HG03280 (cell line): ENCODE results near the gene GBX1.
A peak's percentile ranks its signal among the peaks of the same experiment; 100 is the strongest.

Experiments
- ATAC-seq: cut with Tn5 transposase; IDR thresholded peaks from one replicate; pipeline ENCODE4 v1.9.1; 2021; ENCODE audit warnings: mild to moderate bottlenecking, moderate library complexity; ENCODE audit not compliant: unreplicated experiment

GBX1 gene

DNA sequence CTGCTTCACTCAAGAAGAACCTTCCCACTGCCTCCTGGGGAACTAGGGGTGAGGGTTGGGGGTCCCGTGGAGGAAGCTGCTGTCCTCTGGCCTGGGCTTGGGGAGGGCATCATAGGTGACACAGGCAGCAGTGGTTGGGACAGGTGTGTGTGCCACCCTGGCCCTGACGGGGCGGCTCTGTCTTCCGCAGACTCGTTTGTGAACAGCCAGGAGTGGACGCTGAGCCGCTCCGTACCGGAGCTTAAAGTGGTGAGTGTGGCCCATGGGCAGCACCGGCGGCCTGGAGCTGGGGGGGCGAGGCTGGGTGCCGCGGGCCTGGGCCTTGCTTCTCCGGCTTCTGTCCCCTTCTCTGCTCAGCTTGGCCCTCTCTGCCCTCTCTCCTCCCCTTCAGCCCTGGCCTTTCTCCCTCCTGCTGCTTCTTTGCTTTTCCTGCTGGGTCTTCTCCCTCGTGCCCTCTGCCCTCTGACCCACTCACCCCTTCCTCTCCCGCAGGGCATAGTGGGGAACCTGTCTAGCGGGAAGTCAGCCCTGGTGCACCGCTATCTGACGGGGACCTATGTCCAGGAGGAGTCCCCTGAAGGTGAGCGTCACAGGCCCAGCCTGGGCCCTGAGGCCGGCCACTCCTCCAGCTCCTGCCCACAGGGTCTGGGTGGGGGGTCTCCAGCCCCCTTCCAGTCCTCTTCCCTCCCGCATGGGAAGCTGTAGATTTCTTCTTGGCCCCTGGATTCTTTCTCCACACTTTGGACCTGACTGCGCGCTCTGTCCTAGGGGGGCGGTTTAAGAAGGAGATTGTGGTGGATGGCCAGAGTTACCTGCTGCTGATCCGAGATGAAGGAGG, 50.7 kb downstream of the GBX1 start:
- ATAC-seq, result no peak

DNA sequence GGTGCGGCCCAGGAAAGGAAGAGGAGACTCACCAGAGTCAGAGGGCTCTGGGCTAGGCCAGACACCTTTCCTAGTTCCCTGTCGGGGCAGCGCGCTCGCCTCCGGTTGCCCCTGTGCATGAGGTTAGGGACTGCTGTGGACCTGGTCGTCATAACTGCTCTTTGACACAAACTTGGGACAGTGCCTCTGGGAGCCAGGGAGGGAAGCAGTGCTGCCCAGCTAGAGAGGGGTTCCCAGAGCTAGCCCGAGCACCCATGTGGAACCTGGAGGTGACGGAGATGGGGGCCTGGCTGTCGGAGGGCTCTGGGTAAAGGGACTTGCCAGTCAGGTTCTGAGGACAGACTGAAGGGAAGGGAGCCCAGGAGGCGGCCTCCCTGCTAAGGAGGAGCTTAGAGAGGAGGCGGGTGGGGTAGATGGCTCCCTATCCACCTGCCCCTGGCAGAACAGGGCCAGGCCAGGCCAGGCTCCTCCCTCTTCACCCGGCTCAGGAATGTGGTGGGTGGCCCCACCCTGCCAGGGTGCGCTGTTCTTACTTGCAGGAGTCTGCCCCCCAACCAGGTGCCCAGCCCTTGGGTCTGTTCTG, 51.6 kb downstream of the GBX1 start:
- ATAC-seq, result no peak

DNA sequence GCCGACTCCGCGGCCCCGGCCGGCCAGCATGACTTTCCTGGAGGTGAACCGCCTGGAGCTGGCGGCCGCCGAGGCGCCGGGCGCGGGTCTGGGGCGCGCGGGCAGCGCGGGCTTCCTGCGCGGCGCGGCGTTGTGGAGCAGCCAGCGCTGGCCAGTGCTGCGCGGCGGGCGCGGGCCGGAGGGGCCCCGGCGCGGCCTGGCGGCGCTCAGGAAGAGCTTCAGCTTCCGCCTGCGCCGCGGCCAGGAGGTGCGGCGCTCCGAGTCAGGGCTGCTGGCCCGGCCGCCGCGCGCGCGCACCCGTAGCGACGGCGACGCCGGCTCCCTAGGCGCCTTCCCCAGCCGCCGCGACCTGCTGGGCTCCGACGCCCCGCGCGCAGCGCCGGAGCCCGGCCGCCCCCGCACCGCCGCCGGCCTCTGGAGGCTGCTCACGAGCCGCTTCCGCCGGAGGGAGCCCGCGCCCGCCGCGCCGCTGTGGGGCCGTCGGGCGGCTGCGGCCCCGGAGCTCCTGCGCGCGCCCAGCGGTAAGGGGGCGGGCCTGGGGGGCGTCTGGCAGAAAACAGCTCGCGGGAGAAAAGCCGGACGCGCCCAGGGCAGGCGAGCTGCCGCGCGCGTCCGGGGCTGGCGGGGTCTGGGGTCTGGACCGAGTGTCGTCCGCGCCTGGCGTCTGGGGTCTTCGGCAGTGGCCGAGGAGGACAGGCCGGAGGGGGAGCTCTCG, 52.2 kb downstream of the GBX1 start:
- ATAC-seq, result no peak

DNA sequence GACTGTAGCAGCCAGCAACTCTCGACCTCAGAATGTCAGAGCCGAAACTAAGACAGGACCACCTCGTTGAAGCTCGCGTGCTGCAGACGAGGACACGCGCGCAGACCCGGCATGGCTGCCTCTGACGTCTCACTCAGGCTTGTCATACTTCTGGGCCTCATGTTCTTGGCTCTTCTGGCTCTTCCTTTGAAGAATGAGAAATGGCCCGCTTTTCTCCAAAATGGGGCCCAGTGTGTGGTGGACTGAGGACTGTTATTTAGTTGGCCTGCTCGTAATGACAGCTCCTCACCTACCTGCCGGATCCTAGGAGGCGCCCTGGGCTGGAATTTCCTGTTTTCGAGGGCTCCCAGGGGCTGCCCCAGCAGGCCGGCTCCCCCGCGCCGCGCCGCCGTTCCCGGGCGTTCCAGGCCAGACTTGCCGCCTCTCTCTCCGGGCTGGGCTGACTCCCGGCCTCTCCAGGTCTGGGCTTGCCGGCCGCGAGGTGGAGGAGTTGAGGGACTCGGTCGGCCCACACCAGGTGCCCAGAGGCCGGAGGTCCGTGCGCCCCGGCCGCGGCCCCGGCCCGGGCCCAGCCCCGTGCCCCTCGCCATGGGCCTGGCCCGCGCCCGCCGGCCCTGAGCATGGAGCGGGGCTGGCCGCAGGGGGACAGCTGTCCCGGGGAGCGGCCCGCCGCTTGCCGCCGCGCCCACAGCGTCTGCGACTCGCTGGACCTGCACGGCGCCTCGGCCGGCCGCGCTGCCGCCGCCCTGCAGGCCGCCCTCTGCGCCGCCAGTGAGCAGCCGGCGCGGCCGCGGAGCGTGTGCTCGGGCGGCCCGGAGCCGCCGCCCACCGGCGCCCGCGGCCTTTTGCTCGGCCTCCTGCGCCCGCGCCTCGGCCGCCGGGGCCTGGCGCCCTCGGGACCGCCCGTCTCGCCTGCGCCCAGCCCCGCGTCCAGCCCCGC, 53.1 kb downstream of the GBX1 start:
- no peak for ATAC-seq

DNA sequence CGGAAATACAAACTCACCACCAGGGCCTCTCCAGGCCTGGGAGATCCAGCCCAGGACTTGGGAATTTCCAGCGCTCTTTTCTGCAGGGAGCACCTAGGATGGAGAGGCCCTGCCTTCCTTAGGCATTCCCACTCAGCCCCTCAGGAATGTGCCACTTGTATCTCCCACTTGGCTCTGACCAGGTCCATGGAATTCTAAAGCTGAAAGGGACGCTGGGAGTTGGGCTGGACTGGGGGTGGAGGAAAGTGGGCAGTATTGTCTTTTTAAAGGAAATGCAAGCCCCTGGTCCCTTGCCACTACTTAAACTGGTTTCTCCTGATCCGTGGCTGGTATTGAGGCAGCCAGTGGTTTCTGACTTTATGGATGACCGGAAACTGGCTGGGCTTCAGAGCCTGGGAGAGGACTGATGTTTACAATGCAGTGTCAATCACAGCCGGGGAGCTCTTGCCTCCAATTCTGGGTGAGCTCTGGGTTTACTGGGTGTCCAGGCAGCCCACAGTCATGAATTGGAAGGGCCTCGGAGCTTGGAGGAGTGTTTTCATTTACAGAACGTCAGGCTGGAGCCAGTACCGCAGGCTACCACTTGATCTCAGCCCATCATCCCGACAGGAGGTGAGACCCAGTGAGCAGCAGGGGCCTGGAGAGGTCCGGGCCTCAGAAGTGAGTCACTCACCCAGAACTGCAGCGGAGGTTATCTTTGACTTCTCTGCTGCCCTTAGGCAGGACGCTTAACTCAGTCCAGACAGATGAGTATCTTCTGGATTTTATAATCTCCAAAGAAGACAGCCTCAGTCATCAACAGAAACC, 53.9 kb downstream of the GBX1 start:
- ATAC-seq, result no peak

DNA sequence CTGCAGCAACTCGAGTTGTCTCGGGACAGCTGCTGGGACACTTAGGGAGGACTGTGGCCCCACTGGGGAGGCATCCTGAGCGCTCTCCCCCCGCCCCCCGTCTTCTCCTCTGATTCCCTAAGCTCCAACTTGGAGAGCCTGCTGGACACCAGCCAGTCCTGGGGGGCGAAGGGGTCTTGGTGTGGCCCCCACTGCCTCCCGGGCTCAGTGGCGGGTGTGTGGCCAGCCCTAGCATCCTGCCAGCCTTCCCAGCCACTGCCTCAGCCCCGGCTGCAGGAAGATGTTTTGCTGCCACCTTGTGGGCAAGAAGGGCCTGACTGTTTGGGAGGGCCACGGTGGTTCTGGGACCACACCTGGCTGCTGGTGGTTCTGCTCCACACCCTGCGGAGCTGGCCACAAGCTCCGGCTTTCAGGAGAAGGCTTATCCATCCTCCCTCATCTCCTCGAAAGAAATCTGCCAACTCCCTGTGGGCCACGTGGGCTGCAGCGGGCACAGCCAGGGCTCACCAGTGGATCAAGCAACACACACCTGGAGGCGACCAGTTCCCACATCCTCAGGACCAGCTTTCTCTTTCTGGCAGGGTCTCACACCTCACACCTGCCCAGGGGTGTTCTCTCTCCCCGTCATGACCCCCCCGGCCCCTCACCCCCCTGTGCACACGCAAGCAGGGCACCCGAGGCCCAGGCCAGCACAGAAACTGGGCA, 56.4 kb downstream of the GBX1 start:
- ATAC-seq, result peak; percentile 75

DNA sequence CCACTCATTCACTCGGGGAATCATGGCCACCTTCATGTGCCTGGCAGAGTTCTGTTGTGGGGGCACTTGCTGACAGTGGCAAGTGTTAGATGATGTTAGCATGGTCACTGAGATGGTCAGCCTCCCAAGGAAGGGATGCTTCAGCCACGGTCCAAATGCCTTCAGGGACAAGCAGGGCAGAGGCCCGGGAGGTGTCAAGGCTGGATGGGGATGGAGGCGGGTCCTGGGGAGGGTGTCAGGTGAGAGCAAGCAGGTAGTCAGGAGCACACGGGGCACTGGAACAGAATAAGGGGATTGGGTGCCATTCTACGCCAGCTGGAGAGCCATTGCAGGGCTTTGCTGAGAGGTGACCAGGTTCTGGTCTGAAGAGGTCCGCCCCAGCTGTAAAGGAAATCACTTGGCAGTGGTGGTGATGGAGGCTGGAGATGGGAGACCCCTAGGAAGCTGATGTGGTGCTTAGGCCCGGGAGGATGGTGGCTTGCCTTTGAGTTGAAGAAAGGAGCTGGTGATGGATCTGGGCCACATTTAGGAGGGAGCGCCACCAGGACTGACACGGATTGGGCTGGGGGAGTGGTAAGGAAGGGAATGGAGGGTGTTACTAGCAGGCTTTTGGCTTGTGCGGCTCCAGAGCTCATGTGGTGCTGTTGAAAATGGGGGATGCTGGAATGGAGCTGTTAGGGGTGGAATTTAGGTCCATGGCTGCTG, 57.1 kb downstream of the GBX1 start:
- no peak for ATAC-seq

DNA sequence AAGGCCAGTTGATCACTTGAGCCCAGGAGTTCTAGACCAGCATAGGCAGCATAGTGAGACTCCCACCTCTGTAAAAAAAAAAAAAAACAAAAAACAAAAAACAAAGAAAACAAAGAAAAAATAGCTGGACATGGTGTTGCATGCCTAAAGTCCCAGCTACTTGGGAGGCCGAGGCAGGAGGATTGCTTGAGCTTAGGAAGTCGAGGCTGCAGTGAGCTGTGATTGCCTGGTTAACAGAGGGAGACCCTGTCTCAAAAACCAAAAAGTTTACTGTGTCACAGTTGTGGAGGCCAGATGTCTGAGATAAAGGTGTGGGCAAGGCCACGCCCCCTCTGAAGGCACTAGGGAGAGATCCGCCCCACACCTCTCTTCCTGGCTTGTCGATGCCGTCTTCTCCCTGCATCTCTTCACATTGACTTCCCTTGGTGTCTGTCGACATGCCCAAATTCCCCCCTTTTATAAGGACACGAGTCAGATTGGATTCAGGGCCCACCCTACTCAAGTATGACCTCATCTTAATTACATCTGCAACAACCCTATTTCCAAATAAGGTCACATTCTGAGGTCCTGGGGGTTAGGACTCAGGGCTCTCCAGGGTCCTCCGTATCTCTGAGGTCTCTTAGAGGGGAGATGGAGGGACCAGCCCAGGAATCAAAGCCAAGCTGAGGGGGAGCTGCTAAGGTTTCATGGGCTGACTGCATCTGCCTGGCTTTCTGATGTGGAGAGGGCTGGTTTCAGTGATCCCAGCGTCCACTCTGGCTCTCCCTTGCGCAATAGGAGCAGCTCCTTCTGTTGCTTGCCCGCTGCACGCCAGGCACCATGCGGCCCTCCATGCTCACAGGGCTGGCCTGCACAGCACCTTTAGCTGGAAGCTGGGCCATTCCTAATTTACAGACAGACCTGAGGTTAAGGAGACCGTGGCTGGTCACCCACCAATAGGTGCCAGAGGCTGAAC, 58.1 kb downstream of the GBX1 start:
- ATAC-seq, result no peak

DNA sequence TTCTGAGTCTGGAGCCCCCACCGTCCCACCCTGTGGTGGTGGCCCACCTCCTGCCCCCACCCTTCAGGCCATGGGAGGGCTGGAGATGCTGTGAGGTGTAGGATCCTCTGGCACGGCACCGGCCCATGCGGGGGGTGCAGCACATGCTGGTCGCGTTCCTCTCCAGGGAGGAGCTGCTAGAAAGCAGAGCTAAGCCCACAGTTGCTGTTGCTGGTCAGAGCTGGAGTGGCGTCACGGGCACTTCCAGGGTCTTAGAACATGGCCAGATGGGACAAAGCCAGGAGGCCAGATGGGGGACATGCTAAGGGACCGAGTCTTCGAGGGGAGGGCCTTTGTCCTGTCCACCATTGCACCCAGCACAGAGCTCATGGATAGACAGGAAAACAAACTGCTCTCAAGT, 59.6 kb downstream of the GBX1 start:
- ATAC-seq, result no peak

DNA sequence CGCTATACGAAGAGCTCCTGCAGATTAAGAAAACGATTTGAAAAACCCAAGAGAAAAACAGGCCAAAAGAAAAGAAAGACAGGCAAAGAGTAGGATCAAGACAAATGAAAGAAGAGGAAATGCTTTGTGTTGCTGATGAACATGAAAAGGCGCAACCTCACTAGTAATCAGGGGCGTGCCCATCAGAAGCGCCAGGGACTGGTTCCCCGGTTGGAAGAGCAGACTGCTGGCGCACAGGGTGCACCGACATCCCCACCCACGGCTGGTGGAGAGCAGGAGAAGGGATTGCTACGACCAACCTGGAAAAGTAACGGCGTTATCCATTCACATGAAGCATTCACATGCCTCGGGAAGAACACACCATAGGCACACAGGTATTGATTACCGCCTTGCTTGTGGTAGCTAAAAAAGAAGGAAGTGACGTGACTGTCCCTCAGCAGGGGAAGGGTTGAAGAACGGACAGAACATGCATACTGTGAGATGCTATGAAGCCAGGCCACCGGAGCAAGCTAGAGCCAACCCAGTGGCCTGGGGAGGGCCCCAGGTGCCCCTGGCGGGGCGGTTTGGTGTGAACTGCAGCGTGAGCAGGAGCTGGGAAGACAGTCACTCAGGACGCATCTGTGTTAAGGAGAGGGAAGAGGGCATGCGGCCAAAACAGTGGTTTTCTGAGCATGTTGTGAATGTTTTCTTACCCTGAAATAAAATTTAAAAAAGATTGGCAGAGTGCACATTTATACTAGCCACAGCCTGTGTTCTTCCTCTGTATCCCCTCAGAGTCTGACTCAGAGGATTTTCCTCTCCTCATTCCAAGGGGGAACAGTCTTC, 62.9 kb downstream of the GBX1 start:
- ATAC-seq, result no peak

DNA sequence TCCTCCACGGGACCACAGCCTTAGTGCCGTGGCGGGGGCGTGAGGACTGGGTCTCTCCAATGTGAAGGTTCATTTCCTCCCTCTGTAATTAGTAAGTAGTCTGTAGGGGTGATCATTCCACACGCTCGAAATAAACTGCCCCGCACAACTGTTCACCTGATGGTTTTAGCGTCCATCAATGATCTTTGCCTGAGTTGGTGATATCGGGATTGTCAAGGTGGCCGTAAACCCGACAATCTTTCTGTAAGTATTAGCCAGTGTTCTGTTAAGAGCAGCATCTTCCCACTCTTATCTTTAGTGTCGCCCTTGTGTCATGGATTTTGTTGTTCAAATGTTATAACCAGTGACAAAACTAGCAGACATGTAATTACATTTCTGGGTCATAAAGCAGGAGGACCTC, 63.5 kb downstream of the GBX1 start:
- ATAC-seq, result no peak

DNA sequence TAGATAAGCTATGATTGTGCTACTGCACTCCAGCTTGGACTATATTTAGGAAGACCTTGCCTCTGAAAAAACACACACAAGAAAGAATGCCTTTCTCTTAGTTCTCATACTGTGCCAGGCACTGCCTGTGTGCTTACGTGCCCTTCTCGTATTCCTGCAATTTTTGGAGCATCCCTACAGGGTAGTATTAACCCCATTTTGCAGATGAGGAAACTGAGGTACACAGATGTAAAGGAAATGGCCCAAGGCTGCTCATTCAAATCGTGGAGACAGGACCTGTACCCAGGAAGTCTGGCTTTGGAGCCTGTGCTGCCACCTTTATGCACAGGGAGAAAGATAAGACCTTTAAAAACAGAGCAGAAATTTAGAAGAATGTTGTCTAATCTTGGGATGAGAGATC, 64.5 kb downstream of the GBX1 start:
- ATAC-seq, result no peak

DNA sequence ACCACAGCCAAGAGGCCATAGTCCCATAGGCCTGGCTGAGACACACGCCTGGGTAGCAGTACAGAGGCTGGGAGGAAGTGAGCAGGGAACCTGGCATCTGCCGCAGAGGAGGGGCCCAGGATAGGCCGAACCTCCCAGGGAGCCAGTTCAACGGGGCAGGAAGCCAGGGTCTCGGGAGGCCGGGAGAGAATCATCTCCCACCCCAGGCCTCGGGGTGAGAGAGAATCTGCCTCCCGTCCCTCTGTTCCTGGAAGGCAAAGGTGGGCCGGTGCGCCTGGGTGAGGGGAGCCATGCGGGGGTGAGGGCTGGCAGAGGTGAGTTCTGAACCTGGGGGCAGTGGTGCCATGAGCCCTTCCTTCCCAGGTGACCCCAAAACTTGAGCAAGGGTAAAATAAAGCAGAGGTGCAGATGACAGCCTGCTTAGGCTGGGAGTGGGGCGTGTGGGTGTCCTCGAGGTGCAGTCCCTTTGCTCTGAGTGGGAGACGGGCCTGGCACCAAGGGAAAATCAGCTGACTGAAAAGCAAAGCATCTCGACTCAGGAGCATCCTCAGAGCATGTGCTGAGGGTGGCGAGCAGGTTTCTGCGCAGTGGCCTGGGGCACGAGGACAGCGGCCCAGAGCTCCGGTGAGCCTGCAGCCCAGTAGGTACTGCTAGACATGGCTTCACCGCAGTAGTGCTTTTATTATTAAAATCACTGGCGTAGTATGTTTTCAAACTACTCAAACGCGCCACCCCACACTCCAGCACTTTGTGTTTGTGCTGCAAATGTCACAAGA, 65.7 kb downstream of the GBX1 start:
- no peak for ATAC-seq

DNA sequence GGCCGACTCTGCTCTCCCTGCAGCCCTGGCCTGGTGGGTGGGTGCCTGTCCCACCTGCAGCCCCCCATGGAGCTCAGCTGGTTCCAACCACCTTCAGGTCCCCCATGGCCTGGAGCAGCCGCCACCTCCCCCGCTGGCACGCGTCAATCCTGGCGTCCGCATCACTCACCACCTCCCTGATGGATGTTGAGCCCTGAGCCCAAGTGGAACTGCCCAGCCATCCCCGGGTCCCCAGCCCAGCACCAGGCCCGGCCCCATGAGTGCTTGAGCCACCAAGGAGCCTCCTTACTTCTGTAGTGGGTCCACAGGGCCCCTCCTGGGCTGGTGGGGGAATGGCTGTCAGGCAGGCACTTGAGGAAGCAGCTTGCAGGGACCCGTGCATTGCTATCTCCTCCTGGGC, 66.6 kb downstream of the GBX1 start:
- no peak for ATAC-seq

DNA sequence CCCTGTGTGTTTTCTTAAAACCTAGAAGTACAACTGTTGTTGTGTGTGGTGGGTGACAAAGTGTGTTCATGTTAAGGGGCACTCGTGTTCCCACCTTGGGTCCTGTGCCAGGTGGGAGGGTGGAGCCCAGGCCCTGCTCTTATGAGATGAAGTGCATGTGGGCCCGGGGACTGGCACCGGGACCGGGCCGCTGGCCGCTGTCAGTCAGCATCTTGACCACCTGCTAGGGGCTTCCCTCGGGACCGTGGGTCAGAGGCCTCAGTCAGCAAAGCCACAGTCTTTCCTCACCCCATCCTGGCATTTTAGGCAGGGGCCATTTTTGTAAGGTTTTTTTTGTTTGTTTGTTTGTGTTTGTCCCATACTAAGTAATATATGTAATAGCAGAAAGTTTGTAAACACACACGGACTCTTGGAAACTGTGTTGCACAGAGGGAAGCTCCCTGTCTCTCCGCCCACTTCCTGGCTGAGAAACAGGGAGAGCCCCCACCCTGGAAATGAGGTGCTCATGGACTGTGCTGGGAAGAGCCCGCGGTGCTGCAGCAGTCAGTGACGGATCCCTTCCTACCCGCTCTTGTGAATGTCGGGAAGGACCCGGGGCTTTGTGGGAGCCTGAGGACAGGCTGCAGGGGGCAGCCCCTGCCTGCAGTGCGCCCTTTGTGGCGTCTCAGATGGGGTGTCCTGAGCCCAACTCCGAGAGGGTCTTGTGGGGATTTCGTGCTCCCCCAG, 67.8 kb downstream of the GBX1 start:
- ATAC-seq, result no peak
